DND-41 (cell line): ENCODE results near the gene LGR4.
"Not testable (repeated sequence)": the region's sequence is repeated elsewhere in the genome, so short reads cannot be mapped to it uniquely, and the experiment has no call there.

ENCODE experiments used
- ATAC-seq: fragments of 200-7000 bp; cut with Tn5 transposase; 3 replicates; pipeline ENCODE4 v1.9.1; 2021; ENCODE audit warnings: low read depth; ENCODE audit not compliant: insufficient read depth
- DNase-seq: peaks from one replicate; pipeline ENCODE4 v3.0.0-alpha.2; 2020
- H2AFZ ChIP-seq: 2 replicates; pipeline ENCODE4 v1.6.0; 2012; ENCODE audit warnings: low read depth, low read length
- H3K27ac ChIP-seq: 2 replicates; pipeline ENCODE4 v1.5.1; 2012; ENCODE audit warnings: low read length, inconsistent platforms
- H3K27me3 ChIP-seq: fragments of 200-600 bp; sonication (generic); 2 replicates; pipeline ENCODE4 v1.6.0; 2012; ENCODE audit warnings: low read length, mild to moderate bottlenecking, inconsistent platforms; ENCODE audit not compliant: insufficient read depth, poor library complexity
- H3K36me3 ChIP-seq: 2 replicates; pipeline ENCODE4 v1.5.1; 2012; ENCODE audit warnings: low read length, inconsistent platforms; ENCODE audit not compliant: insufficient read depth
- H3K4me1 ChIP-seq: 2 replicates; pipeline ENCODE4 v1.5.1; 2012; ENCODE audit warnings: mild to moderate bottlenecking, low read length; ENCODE audit not compliant: insufficient read depth
- H3K4me2 ChIP-seq: 2 replicates; pipeline ENCODE4 v1.6.0; 2012; ENCODE audit warnings: mild to moderate bottlenecking, moderate library complexity, low read length, inconsistent platforms; ENCODE audit not compliant: insufficient read depth
- H3K4me3 ChIP-seq, 2 experiments: fragments of 200-600 bp in 1 of 2; shearing (Covaris generic) in 1 of 2; 2 replicates each; pipeline ENCODE4 v1.5.1; 2012 to 2016; ENCODE audit warnings: inconsistent platforms in 2 of 2, low read length in 2 of 2, mild to moderate bottlenecking in 2 of 2, low read depth in 1 of 2, moderate library complexity in 1 of 2
- H3K79me2 ChIP-seq: 2 replicates; pipeline ENCODE4 v1.6.0; 2012; ENCODE audit warnings: low read length, inconsistent platforms; ENCODE audit not compliant: insufficient read depth
- H3K9ac ChIP-seq: 2 replicates; pipeline ENCODE4 v1.6.0; 2012; ENCODE audit warnings: low read depth, mild to moderate bottlenecking, inconsistent platforms, low read length, moderate library complexity
- H3K9me3 ChIP-seq: 2 replicates; pipeline ENCODE4 v1.5.1; 2012; ENCODE audit warnings: low read length, moderate library complexity, mild to moderate bottlenecking, inconsistent platforms; ENCODE audit not compliant: insufficient read depth, severe bottlenecking
- H4K20me1 ChIP-seq: 2 replicates; pipeline ENCODE4 v1.6.0; 2012; ENCODE audit warnings: low read length; ENCODE audit not compliant: insufficient read depth
- CTCF ChIP-seq: IDR thresholded peaks from 2 replicates; pipeline ENCODE4 v1.5.1; 2012; ENCODE audit warnings: borderline replicate concordance, low read length, moderate library complexity, mild to moderate bottlenecking; ENCODE audit not compliant: poor library complexity, severe bottlenecking; ENCODE audit errors: extremely low read depth
- EZH2 ChIP-seq: IDR thresholded peaks from 3 replicates; pipeline ENCODE4 v1.6.1; 2012; ENCODE audit warnings: borderline replicate concordance, low read depth, mild to moderate bottlenecking, moderate library complexity, low read length, inconsistent platforms; ENCODE audit not compliant: severe bottlenecking

Gene LGR4

GRCh38 chr11:27321340-27321739, 151.2 kb downstream of the LGR4 start:
- not testable (repeated sequence) for H4K20me1 ChIP-seq, H3K27ac ChIP-seq, H3K9me3 ChIP-seq, H3K4me3 ChIP-seq, H3K27me3 ChIP-seq, ATAC-seq, H3K36me3 ChIP-seq, H2AFZ ChIP-seq, H3K9ac ChIP-seq, H3K79me2 ChIP-seq, H3K4me2 ChIP-seq, DNase-seq, H3K4me1 ChIP-seq

- DNase-seq = no peak
- Histone ChIP-seq H4K20me1 (no peaks in the 10 kb centered on the region), H3K36me3 (no peaks in the 10 kb centered on the region), H3K4me3 (no peak overlapping the region), H3K4me1 (no peaks in the 10 kb centered on the region), H3K27ac (no peak overlapping the region), H2AFZ (no peak overlapping the region), H3K79me2 (no peaks in the 10 kb centered on the region), H3K27me3 (no peaks in the 10 kb centered on the region), H3K4me2 (no peak overlapping the region), H3K9ac (no peak overlapping the region), H3K9me3 (no peaks in the 10 kb centered on the region)
- no peak for TF ChIP-seq EZH2
- TF ChIP-seq CTCF = no peak
- ATAC-seq = no peak
These were observed 153.5 kb downstream of the LGR4 start for GRCh38 chr11:27319072-27319471.

- no peaks in the 10 kb centered on the region for H3K27me3 ChIP-seq
- no peak for ATAC-seq
- no peaks in the 10 kb centered on the region for H4K20me1 ChIP-seq
- H3K4me3 ChIP-seq = no peak overlapping the region
- no peak for DNase-seq
- H3K9ac ChIP-seq = no peak overlapping the region
- H3K36me3 ChIP-seq = no peaks in the 10 kb centered on the region
- H3K4me1 ChIP-seq = no peaks in the 10 kb centered on the region
- no peak overlapping the region for H3K27ac ChIP-seq
- H2AFZ ChIP-seq = no peak overlapping the region
- H3K4me2 ChIP-seq = no peak overlapping the region
- H3K9me3 ChIP-seq = no peaks in the 10 kb centered on the region
- H3K79me2 ChIP-seq = no peaks in the 10 kb centered on the region
- TF ChIP-seq EZH2 (no peak), CTCF (no peak)
These were observed 154.8 kb downstream of the LGR4 start for GRCh38 chr11:27317751-27318150.
